OCI-LY7 (cell line): ENCODE results near the gene PKHD1. TPM values are rescaled to one million over a fixed set of nuclear protein-coding genes. Genes with fewer than 3 reads are reported as not detected.

Experiments used
- BruUV-seq: library from RNA; stranded (reverse); fragments of 400-500 nt; replicated peaks from 2 replicates; lab custom pipeline; 2021; lab: Mats Ljungman, UMichigan
- CTCF ChIA-PET: fragments of 300-600 bp; sonication (Branson Sonifier 250); formaldehyde crosslinking; loops from one replicate; lab custom pipeline; 2022; ENCODE audit warnings: antibody characterized with exemption; ENCODE audit not compliant: unreplicated experiment; lab: Charles Lee
- POLR2A ChIA-PET: fragments of 300-600 bp; sonication (Branson Sonifier 250); formaldehyde crosslinking; loops from one replicate; lab custom pipeline; 2022; ENCODE audit warnings: antibody characterized with exemption; lab: Charles Lee
- DNase-seq: peaks from one replicate; pipeline ENCODE4 v3.0.0-alpha.2; 2015; ENCODE audit warnings: low spot score
- H2AFZ ChIP-seq: fragments of 200-600 bp; sonication (generic), shearing (Covaris generic); 2 replicates; pipeline ENCODE4 v1.6.1; 2014; ENCODE audit warnings: mild to moderate bottlenecking, antibody characterized with exemption, low read length, moderate library complexity
- H3K27ac ChIP-seq: fragments of 200-600 bp; sonication (generic); 2 replicates; pipeline ENCODE4 v1.5.1; 2014; ENCODE audit warnings: mixed run types, low read depth, mild to moderate bottlenecking, moderate library complexity, low read length, inconsistent platforms; ENCODE audit not compliant: poor library complexity, severe bottlenecking
- H3K36me3 ChIP-seq: fragments of 200-600 bp; sonication (generic); 2 replicates; pipeline ENCODE4 v1.6.1; 2014; ENCODE audit warnings: mild to moderate bottlenecking, antibody characterized with exemption, low read length, moderate library complexity, mixed read lengths; ENCODE audit not compliant: insufficient read depth
- H3K4me1 ChIP-seq: fragments of 200-600 bp; sonication (generic); 2 replicates; pipeline ENCODE4 v1.5.1; 2014; ENCODE audit warnings: mild to moderate bottlenecking, low read length; ENCODE audit not compliant: insufficient read depth, poor library complexity, severe bottlenecking
- H3K4me2 ChIP-seq: fragments of 200-600 bp; sonication (generic); 2 replicates; pipeline ENCODE4 v1.6.1; 2014; ENCODE audit warnings: mild to moderate bottlenecking, low read length
- H3K4me3 ChIP-seq: fragments of 200-600 bp; sonication (generic); 2 replicates; pipeline ENCODE4 v1.5.1; 2014; ENCODE audit warnings: mild to moderate bottlenecking, low read depth, low read length; ENCODE audit not compliant: poor library complexity, severe bottlenecking
- H3K79me2 ChIP-seq: fragments of 200-600 bp; sonication (generic); 2 replicates; pipeline ENCODE4 v1.6.1; 2016; ENCODE audit warnings: low read depth, mild to moderate bottlenecking, low read length, moderate library complexity, mixed read lengths; ENCODE audit not compliant: insufficient read depth
- H3K9me2 ChIP-seq: fragments of 200-600 bp; sonication (generic); 2 replicates; pipeline ENCODE4 v1.6.1; 2016; ENCODE audit warnings: mild to moderate bottlenecking, low read length, mixed read lengths; ENCODE audit not compliant: insufficient read depth
- H3K9me3 ChIP-seq: fragments of 200-600 bp; sonication (generic); 2 replicates; pipeline ENCODE4 v1.6.1; 2014; ENCODE audit warnings: mild to moderate bottlenecking, mixed run types, low read length, mixed read lengths
- H4K20me1 ChIP-seq: fragments of 200-600 bp; sonication (generic); 2 replicates; pipeline ENCODE4 v1.6.1; 2014; ENCODE audit warnings: mild to moderate bottlenecking, antibody characterized with exemption, low read length, moderate library complexity, mixed read lengths; ENCODE audit not compliant: insufficient read depth
- CTCF ChIP-seq: fragments of 200-600 bp; sonication (generic); conservative IDR thresholded peaks from 2 replicates; pipeline ENCODE4 v1.5.1; 2014; ENCODE audit warnings: mild to moderate bottlenecking, antibody characterized with exemption, low read length, moderate library complexity, mixed read lengths
- EZH2phosphoT487 ChIP-seq: fragments of 200-600 bp; sonication (generic); IDR thresholded peaks from 2 replicates; pipeline ENCODE4 v1.6.1; 2018; ENCODE audit warnings: low read depth, borderline replicate concordance, mild to moderate bottlenecking, mixed run types, antibody characterized with exemption, low read length, moderate library complexity, mixed read lengths
- intact Hi-C: fragments of 100-400 bp; cut with micrococcal nuclease; formaldehyde crosslinking; loops from one replicate; pipeline ENCODE4 v1.10.0; 2022; ENCODE audit not compliant: unreplicated experiment
- total RNA-seq, 2 experiments: library from RNA; depleted of rRNA in 1 of 2; stranded (reverse); fragments of >200 nt in 1 of 2; shearing (Covaris generic) in 1 of 2; gene quantifications; 2 replicates each; pipeline ENCODE4 v1.2.3, GENCODE V29; 2014 to 2022

The PKHD1 gene
- total RNA-seq, 2 experiments from 2014 or later, result not detected

- no peaks in the 10 kb centered on the region for H3K36me3 ChIP-seq
- intact Hi-C loops, result no loop called here
- TF ChIP-seq CTCF (no peak), EZH2phosphoT487 (no peak)
- DNase-seq, result no peak
- no peaks in the 10 kb centered on the region for H3K9me2 ChIP-seq
- no TSS peak for BruUV-seq
- H3K27ac ChIP-seq, result no peak overlapping the region
- H3K4me1 ChIP-seq, result no peaks in the 10 kb centered on the region
- H4K20me1 ChIP-seq, result no peaks in the 10 kb centered on the region
- H3K4me2 ChIP-seq, result no peak overlapping the region
- no peaks in the 10 kb centered on the region for H3K9me3 ChIP-seq
- no peak overlapping the region for H2AFZ ChIP-seq
- no peaks in the 10 kb centered on the region for H3K79me2 ChIP-seq
- H3K4me3 ChIP-seq, result no peak overlapping the region
- CTCF ChIA-PET, result no interaction called here
- POLR2A ChIA-PET, result no interaction called here
These were observed 508.4 kb downstream of the PKHD1 start for GRCh38 chr6:51578994-51579393.

GRCh38 chr6:51578362-51578761 is 509.1 kb downstream of the PKHD1 start:
- Histone ChIP-seq H3K9me2 (no peaks in the 10 kb centered on the region), H2AFZ (no peak overlapping the region), H3K4me3 (no peak overlapping the region), H3K36me3 (no peaks in the 10 kb centered on the region), H3K79me2 (no peaks in the 10 kb centered on the region), H4K20me1 (no peaks in the 10 kb centered on the region), H3K9me3 (no peaks in the 10 kb centered on the region), H3K27ac (no peak overlapping the region), H3K4me1 (no peaks in the 10 kb centered on the region), H3K4me2 (no peak overlapping the region)
- DNase-seq, result no peak
- no TSS peak for BruUV-seq
- ChIA-PET CTCF (no interaction called here), POLR2A (no interaction called here)
- TF ChIP-seq EZH2phosphoT487, result no peak
- no peak for TF ChIP-seq CTCF
- intact Hi-C loops, result no loop called here

- CTCF ChIA-PET, result no interaction called here
- POLR2A ChIA-PET, result no interaction called here
These were observed 513.4 kb downstream of the PKHD1 start for GRCh38 chr6:51574040-51574439.

More at GRCh38 chr6:51574040-51574439, 513.4 kb downstream of the PKHD1 start:
- BruUV-seq, result no TSS peak
- H2AFZ ChIP-seq, result no peak overlapping the region
- no peak overlapping the region for H3K4me2 ChIP-seq
- intact Hi-C loops, result no loop called here
- no peak overlapping the region for H3K4me3 ChIP-seq
- H3K27ac ChIP-seq, result no peak overlapping the region
- no peak for DNase-seq
- H4K20me1 ChIP-seq, result no peaks in the 10 kb centered on the region
- no peaks in the 10 kb centered on the region for H3K9me3 ChIP-seq
- TF ChIP-seq EZH2phosphoT487, result no peak
- no peak for TF ChIP-seq CTCF
- no peaks in the 10 kb centered on the region for H3K9me2 ChIP-seq
- H3K79me2 ChIP-seq, result no peaks in the 10 kb centered on the region
- no peaks in the 10 kb centered on the region for H3K36me3 ChIP-seq
- no peaks in the 10 kb centered on the region for H3K4me1 ChIP-seq
